ENCODE results near the gene IRS1.

Gene IRS1

GRCh38 chr2:226712941-226713340 lies 86.7 kb downstream of the IRS1 start:
- H3K27ac ChIP-seq, result no peak overlapping the region
- H3K4me2 ChIP-seq (ENCODE audit: low read length), result no peak overlapping the region
- TF ChIP-seq, protein P1, sequence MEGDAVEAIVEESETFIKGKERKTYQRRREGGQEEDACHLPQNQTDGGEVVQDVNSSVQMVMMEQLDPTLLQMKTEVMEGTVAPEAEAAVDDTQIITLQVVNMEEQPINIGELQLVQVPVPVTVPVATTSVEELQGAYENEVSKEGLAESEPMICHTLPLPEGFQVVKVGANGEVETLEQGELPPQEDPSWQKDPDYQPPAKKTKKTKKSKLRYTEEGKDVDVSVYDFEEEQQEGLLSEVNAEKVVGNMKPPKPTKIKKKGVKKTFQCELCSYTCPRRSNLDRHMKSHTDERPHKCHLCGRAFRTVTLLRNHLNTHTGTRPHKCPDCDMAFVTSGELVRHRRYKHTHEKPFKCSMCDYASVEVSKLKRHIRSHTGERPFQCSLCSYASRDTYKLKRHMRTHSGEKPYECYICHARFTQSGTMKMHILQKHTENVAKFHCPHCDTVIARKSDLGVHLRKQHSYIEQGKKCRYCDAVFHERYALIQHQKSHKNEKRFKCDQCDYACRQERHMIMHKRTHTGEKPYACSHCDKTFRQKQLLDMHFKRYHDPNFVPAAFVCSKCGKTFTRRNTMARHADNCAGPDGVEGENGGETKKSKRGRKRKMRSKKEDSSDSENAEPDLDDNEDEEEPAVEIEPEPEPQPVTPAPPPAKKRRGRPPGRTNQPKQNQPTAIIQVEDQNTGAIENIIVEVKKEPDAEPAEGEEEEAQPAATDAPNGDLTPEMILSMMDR (IDR thresholded peaks at IDR 0.05), result no peak
- H3K36me3 ChIP-seq (ENCODE audit: control insufficient read depth, insufficient read depth, low read length), result no peaks in the 10 kb centered on the region
- H3K4me3 ChIP-seq (ENCODE audit: low read depth, low read length), result no peak overlapping the region
- no peaks in the 10 kb centered on the region for H3K4me1 ChIP-seq
- H3K9me3 ChIP-seq (ENCODE audit: control insufficient read depth, low read length), result no peaks in the 10 kb centered on the region
- H3K9ac ChIP-seq, result no peak overlapping the region
- no peak overlapping the region for H2AFZ ChIP-seq
- no peaks in the 10 kb centered on the region for H3K79me2 ChIP-seq
- no peaks in the 10 kb centered on the region for H3K27me3 ChIP-seq (ENCODE audit: control insufficient read depth, insufficient read depth, low read length)

- no peak overlapping the region for H3K4me2 ChIP-seq (ENCODE audit: low read length)
- H3K27ac ChIP-seq, result no peak overlapping the region
- no peaks in the 10 kb centered on the region for H3K27me3 ChIP-seq (ENCODE audit: control insufficient read depth, insufficient read depth, low read length)
- no peak overlapping the region for H3K9ac ChIP-seq
- H3K36me3 ChIP-seq (ENCODE audit: control insufficient read depth, insufficient read depth, low read length), result no peaks in the 10 kb centered on the region
- no peak overlapping the region for H3K4me3 ChIP-seq (ENCODE audit: low read depth, low read length)
- H3K79me2 ChIP-seq, result no peaks in the 10 kb centered on the region
- no peaks in the 10 kb centered on the region for H3K4me1 ChIP-seq
- no peaks in the 10 kb centered on the region for H3K9me3 ChIP-seq (ENCODE audit: control insufficient read depth, low read length)
- TF ChIP-seq, protein P1 (IDR thresholded peaks at IDR 0.05), result no peak
- no peak overlapping the region for H2AFZ ChIP-seq
Measured at GRCh38 chr2:226711606-226712296, 87.9 kb downstream of the IRS1 start.

DNA sequence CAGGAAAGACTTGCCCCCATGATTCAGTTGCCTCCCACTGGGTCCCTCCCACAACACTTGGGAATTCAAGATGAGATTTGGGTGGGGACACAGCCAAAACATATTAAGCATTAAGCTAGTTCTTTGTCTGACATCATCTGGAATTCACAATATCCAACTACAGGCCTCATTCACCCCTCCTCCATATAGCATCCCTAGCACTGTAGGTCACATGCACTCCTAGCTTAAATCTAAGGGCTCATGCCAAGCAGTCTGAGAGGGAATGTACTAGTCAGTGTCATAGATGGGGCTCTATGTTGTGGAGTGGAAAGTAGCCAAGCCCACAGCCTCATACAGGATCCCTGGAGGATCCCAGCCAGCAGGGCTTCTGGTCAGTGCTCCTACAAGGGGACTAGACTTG lies 92.1 kb downstream of the IRS1 start:
- Histone ChIP-seq H3K27ac (no peak overlapping the region), H2AFZ (no peak overlapping the region), H3K9ac (no peak overlapping the region), H3K79me2 (no peaks in the 10 kb centered on the region), H3K4me3 (ENCODE audit: low read depth, low read length) (no peak overlapping the region), H3K36me3 (ENCODE audit: control insufficient read depth, insufficient read depth, low read length) (no peaks in the 10 kb centered on the region), H3K27me3 (ENCODE audit: control insufficient read depth, insufficient read depth, low read length) (no peaks in the 10 kb centered on the region), H3K4me1 (no peaks in the 10 kb centered on the region), H3K4me2 (ENCODE audit: low read length) (no peak overlapping the region), H3K9me3 (ENCODE audit: control insufficient read depth, low read length) (no peaks in the 10 kb centered on the region)
- TF ChIP-seq, protein P1 (IDR thresholded peaks at IDR 0.05), result no peak

- TF ChIP-seq, protein P1 (IDR thresholded peaks at IDR 0.05), result no peak
- no peak overlapping the region for H2AFZ ChIP-seq
- H3K27me3 ChIP-seq (ENCODE audit: control insufficient read depth, insufficient read depth, low read length), result no peaks in the 10 kb centered on the region
- H3K36me3 ChIP-seq (ENCODE audit: control insufficient read depth, insufficient read depth, low read length), result no peaks in the 10 kb centered on the region
- no peak overlapping the region for H3K9ac ChIP-seq
- H3K9me3 ChIP-seq (ENCODE audit: control insufficient read depth, low read length), result no peaks in the 10 kb centered on the region
- no peaks in the 10 kb centered on the region for H3K4me1 ChIP-seq
- H3K4me2 ChIP-seq (ENCODE audit: low read length), result no peak overlapping the region
- no peak overlapping the region for H3K27ac ChIP-seq
- no peak overlapping the region for H3K4me3 ChIP-seq (ENCODE audit: low read depth, low read length)
- H3K79me2 ChIP-seq, result no peaks in the 10 kb centered on the region
Measured at GRCh38 chr2:226705965-226706364, 93.7 kb downstream of the IRS1 start.

Measured in parathyroid adenoma (tissue), 2 donors.